HepG2 (cell line): ENCODE measurements around the gene ZBP1. TPM values are rescaled to one million over a fixed set of nuclear protein-coding genes. Genes with fewer than 3 reads are reported as not detected.

Experiments
- ARNTL ChIP-seq: sonication (generic); formaldehyde crosslinking; IDR thresholded peaks from 2 replicates; pipeline ENCODE4 v1.4.0; 2020; ENCODE audit warnings: mild to moderate bottlenecking, missing genetic modification reagents
- BCL6 ChIP-seq: IDR thresholded peaks from 2 replicates; pipeline ENCODE4 v1.6.1; 2016; ENCODE audit warnings: missing genetic modification reagents, missing compliant biosample characterization
- CENPT ChIP-seq: sonication (generic); formaldehyde crosslinking; IDR thresholded peaks from 2 replicates; pipeline ENCODE4 v1.8.0; 2022; ENCODE audit warnings: low read depth, mild to moderate bottlenecking, moderate library complexity, missing genetic modification reagents
- EZH2 ChIP-seq: conservative IDR thresholded peaks from 2 replicates; pipeline ENCODE4 v1.6.1; 2012; ENCODE audit warnings: mild to moderate bottlenecking, low read depth, low read length, moderate library complexity
- FOSL1 ChIP-seq: sonication (generic); formaldehyde crosslinking; IDR thresholded peaks from 2 replicates; pipeline ENCODE4 v1.9.0; 2021; ENCODE audit warnings: missing genetic modification reagents, borderline replicate concordance
- FOXC1 ChIP-seq: sonication (generic); formaldehyde crosslinking; IDR thresholded peaks from 2 replicates; pipeline ENCODE4 v1.8.0; 2022; ENCODE audit warnings: mild to moderate bottlenecking, missing genetic modification reagents, borderline replicate concordance
- HNF4G ChIP-seq, 2 experiments: sonication (generic) in 1 of 2; formaldehyde crosslinking in 1 of 2; IDR thresholded peaks; 2 replicates each; pipeline versions ENCODE4 v1.4.0 to v1.6.1; 2011 to 2020; ENCODE audit warnings: borderline replicate concordance in 2 of 2, low read depth in 2 of 2, mild to moderate bottlenecking in 2 of 2, low read length in 1 of 2, missing genetic modification reagents in 1 of 2, moderate library complexity in 1 of 2
- ISX ChIP-seq: sonication (generic); formaldehyde crosslinking; conservative IDR thresholded peaks from 2 replicates; pipeline ENCODE4 v1.5.0; 2020; ENCODE audit warnings: missing genetic modification reagents
- KLF11 ChIP-seq: IDR thresholded peaks from 2 replicates; pipeline ENCODE4 v1.6.1; 2016; ENCODE audit warnings: missing compliant biosample characterization
- KLF15 ChIP-seq: sonication (generic); formaldehyde crosslinking; IDR thresholded peaks from 2 replicates; pipeline ENCODE4 v1.8.1; 2023; ENCODE audit warnings: borderline replicate concordance, mild to moderate bottlenecking, inconsistent platforms, missing genetic modification reagents, mixed read lengths
- MEF2D ChIP-seq: sonication (generic); formaldehyde crosslinking; IDR thresholded peaks from 2 replicates; pipeline ENCODE4 v1.5.1; 2020; ENCODE audit warnings: mild to moderate bottlenecking, missing genetic modification reagents
- POLR2G ChIP-seq: fragments of 200-400 bp; formaldehyde crosslinking; IDR thresholded peaks from 2 replicates; pipeline ENCODE4 v1.6.1; 2018; ENCODE audit warnings: mild to moderate bottlenecking, low read depth, low read length, moderate library complexity
- RARG ChIP-seq: sonication (generic); formaldehyde crosslinking; IDR thresholded peaks from 2 replicates; pipeline ENCODE4 v1.4.0; 2020; ENCODE audit warnings: low read depth, mild to moderate bottlenecking, missing genetic modification reagents
- RBAK ChIP-seq: sonication (generic); formaldehyde crosslinking; IDR thresholded peaks from 2 replicates; pipeline ENCODE4 v1.5.1; 2020; ENCODE audit warnings: mild to moderate bottlenecking, missing genetic modification reagents
- REXO4 ChIP-seq: sonication (generic); formaldehyde crosslinking; IDR thresholded peaks from 2 replicates; pipeline ENCODE4 v1.8.0; 2022; ENCODE audit warnings: missing genetic modification reagents, mild to moderate bottlenecking, borderline replicate concordance
- U2AF2 ChIP-seq: fragments of 200-400 bp; formaldehyde crosslinking; IDR thresholded peaks from 2 replicates; pipeline ENCODE4 v1.6.1; 2017; ENCODE audit warnings: low read depth, mild to moderate bottlenecking, low read length
- ZEB1 ChIP-seq: IDR thresholded peaks from 2 replicates; pipeline ENCODE4 v1.6.1; 2012; ENCODE audit warnings: mild to moderate bottlenecking, low read depth, inconsistent platforms; ENCODE audit not compliant: insufficient replicate concordance
- ZNF20 ChIP-seq: sonication (generic); formaldehyde crosslinking; IDR thresholded peaks from 2 replicates; pipeline ENCODE4 v1.4.0; 2020; ENCODE audit warnings: mild to moderate bottlenecking, moderate library complexity, missing genetic modification reagents
- ZNF329 ChIP-seq: sonication (generic); formaldehyde crosslinking; IDR thresholded peaks from 2 replicates; pipeline ENCODE4 v1.9.0; 2021; ENCODE audit warnings: low read depth, mild to moderate bottlenecking, missing genetic modification reagents
- ZNF607 ChIP-seq: sonication (generic); formaldehyde crosslinking; IDR thresholded peaks from 2 replicates; pipeline ENCODE4 v1.5.1; 2020; ENCODE audit warnings: missing genetic modification reagents, mild to moderate bottlenecking, borderline replicate concordance
- ZNF674 ChIP-seq: sonication (generic); formaldehyde crosslinking; IDR thresholded peaks from 2 replicates; pipeline ENCODE4 v1.5.0; 2020; ENCODE audit warnings: low read depth, mild to moderate bottlenecking, missing genetic modification reagents
- ZNF816 ChIP-seq: sonication (generic); formaldehyde crosslinking; IDR thresholded peaks from 2 replicates; pipeline ENCODE4 v1.8.0; 2022; ENCODE audit warnings: missing genetic modification reagents, mild to moderate bottlenecking, borderline replicate concordance
- ZNF883 ChIP-seq: sonication (generic); formaldehyde crosslinking; IDR thresholded peaks from 2 replicates; pipeline ENCODE4 v1.5.1; 2020; ENCODE audit warnings: mild to moderate bottlenecking, missing genetic modification reagents; ENCODE audit errors: not compliant biosample characterization
- ZSCAN29 ChIP-seq: sonication (generic); formaldehyde crosslinking; conservative IDR thresholded peaks from 2 replicates; pipeline ENCODE4 v1.4.0; 2020; ENCODE audit warnings: mild to moderate bottlenecking, missing genetic modification reagents
- polyA plus RNA-seq, 8 experiments: library from polyadenylated mRNA; depleted of rRNA in 3 of 8; stranded (reverse) in 7 of 8; unstranded in 1 of 8; fragments of >200 nt; fragmentation: Illumina TruSeq in 4 of 8; extraction: Trizol in 4 of 8; gene quantifications; 2 replicates each; pipeline versions ENCODE4 v1.2.1 to v1.2.3, GENCODE V29; 2011 to 2016; ENCODE audit warnings: low read depth in 4 of 8, missing spikeins in 1 of 8, mixed read lengths in 1 of 8; ENCODE audit not compliant: insufficient read depth in 1 of 8
- total RNA-seq, 5 experiments: library from RNA; depleted of rRNA; stranded (reverse); fragments of >200 nt; fragmentation: Illumina TruSeq; extraction: Trizol; gene quantifications; 2 replicates each; pipeline ENCODE4 v1.2.3, GENCODE V29; 2016; ENCODE audit warnings: low read depth in 1 of 5
- TF ChIP-seq, protein P1 (sequence below): IDR thresholded peaks from 2 replicates; pipeline ENCODE4 v1.6.1; 2016; ENCODE audit warnings: mild to moderate bottlenecking
- TF ChIP-seq, protein P2 (sequence below): sonication (generic); formaldehyde crosslinking; IDR thresholded peaks from 2 replicates; pipeline ENCODE4 v1.4.0; 2020; ENCODE audit warnings: mild to moderate bottlenecking, missing genetic modification reagents
- TF ChIP-seq, protein P3 (sequence below): sonication (generic); formaldehyde crosslinking; IDR thresholded peaks from 2 replicates; pipeline ENCODE4 v1.4.0; 2020; ENCODE audit warnings: mild to moderate bottlenecking, missing genetic modification reagents

Gene ZBP1
- total and polyA plus RNA-seq, 2 of the 13 experiments (the other 11 are each of a cell fraction or from before 2014, with no cell fraction given) = not detected

DNA sequence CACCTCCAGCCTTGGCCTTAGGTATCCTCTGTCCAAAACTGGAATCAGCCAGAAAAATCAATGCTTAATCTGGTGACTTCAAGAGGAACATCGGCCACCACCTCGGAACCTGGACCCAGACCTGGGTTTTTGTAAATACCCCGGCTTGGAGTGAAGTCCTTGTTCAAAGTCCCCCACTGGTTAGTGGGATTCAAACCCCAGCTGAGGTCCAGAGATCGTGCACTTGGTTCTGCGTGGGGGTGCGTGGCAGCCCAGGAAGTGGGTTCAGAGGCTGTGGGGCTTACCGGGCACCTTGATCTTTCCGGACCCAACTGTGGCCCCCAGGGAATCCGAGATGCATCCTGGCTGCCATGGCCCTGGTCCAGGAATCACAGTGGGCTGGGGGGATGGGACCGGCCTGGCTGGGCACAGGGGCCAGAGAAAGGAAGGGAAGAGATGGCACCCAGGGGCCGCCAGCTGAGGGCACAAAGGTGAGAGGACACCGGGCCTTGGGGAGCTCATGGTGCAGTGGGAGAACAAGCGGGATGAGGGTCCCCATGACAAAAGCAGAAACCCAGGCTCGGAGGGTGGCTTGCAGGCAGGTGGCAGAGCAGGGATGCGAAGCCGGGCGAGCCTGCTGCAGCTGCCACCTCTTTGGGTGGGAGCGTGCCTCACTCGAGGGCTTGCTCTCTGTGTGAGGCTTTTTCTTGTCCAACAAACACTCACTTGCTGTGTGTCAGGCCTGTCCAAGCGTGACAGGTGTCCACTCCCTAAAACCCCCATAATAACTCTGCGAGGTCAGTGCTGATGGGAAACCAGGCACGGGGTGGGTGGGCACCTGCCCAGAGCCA, 27.7 kb downstream of the ZBP1 start (continued):
- TF ChIP-seq KLF11 (CRISPR knock-in tag) (no peak), ARNTL (CRISPR knock-in tag) (peak; percentile 74; the same call in 1 of the 2 replicates), CENPT (CRISPR knock-in tag) (no peak), KLF15 (CRISPR knock-in tag) (no peak), ZNF816 (CRISPR knock-in tag) (peak; percentile 27; the same call in 1 of the 2 replicates), ZNF20 (CRISPR knock-in tag) (no peak), ZSCAN29 (CRISPR knock-in tag) (peak; percentile 92), RBAK (CRISPR knock-in tag) (no peak), HNF4G (IDR thresholded peaks at IDR 0.05; ENCODE audit: borderline replicate concordance, low read depth, low read length) (peak; percentile 84), HNF4G (CRISPR knock-in tag; IDR thresholded peaks at IDR 0.05; ENCODE audit: borderline replicate concordance, low read depth) (peak; percentile 32; the same call in 1 of the 2 replicates), FOSL1 (CRISPR knock-in tag) (no peak), BCL6 (CRISPR knock-in tag) (peak; percentile 24; the same call in 1 of the 2 replicates), REXO4 (CRISPR knock-in tag) (no peak), MEF2D (CRISPR knock-in tag) (0 out of 2 replicates have a peak, but pooled peaks have one; percentile 24), ZNF674 (no peak), U2AF2 (no peak), FOXC1 (peak; percentile 10; the same call in 1 of the 2 replicates), ZNF329 (CRISPR knock-in tag) (peak; percentile 26; the same call in 1 of the 2 replicates), POLR2G (no peak), ISX (no peak), RARG (CRISPR knock-in tag) (no peak), ZNF607 (CRISPR knock-in tag) (no peak), ZEB1 (no peak), ZNF883 (CRISPR knock-in tag) (peak; percentile 76), EZH2 (no peak)
- TF ChIP-seq, protein P1, sequence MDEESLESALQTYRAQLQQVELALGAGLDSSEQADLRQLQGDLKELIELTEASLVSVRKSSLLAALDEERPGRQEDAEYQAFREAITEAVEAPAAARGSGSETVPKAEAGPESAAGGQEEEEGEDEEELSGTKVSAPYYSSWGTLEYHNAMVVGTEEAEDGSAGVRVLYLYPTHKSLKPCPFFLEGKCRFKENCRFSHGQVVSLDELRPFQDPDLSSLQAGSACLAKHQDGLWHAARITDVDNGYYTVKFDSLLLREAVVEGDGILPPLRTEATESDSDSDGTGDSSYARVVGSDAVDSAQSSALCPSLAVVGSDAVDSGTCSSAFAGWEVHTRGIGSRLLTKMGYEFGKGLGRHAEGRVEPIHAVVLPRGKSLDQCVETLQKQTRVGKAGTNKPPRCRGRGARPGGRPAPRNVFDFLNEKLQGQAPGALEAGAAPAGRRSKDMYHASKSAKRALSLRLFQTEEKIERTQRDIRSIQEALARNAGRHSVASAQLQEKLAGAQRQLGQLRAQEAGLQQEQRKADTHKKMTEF (CRISPR knock-in tag) = no peak
- TF ChIP-seq, protein P2, sequence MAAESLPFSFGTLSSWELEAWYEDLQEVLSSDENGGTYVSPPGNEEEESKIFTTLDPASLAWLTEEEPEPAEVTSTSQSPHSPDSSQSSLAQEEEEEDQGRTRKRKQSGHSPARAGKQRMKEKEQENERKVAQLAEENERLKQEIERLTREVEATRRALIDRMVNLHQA = no peak
- TF ChIP-seq, protein P3, sequence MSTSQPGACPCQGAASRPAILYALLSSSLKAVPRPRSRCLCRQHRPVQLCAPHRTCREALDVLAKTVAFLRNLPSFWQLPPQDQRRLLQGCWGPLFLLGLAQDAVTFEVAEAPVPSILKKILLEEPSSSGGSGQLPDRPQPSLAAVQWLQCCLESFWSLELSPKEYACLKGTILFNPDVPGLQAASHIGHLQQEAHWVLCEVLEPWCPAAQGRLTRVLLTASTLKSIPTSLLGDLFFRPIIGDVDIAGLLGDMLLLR (CRISPR knock-in tag) = no peak
